ENCODE data around the gene CEP131.
"Not testable (repeated sequence)": the region's sequence is repeated elsewhere in the genome, so short reads cannot be mapped to it uniquely, and the experiment has no call there.

CEP131 gene

GRCh38 chr17:81162491-81162890 lies 60.3 kb downstream of the CEP131 start:
- DNase-seq: no peak

DNA sequence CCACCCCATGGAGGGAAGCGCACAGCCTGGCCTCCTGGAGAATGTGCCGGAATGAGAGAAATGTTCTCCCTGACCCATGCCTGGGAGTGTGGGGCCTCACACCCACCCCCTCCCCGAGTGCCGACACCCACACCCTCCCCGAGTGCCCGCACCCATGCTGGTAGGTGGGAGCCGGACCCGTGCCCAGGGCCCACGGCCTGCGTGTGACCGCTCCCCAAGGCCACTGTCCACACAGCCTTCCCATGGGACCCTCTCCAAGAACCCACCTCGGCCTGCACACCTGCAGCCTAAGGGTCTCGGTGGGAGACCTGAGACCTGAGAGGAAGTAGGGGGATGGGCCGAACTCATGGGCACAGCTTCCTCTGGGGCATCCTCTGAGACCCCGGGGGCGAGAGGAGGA lies 60.8 kb downstream of the CEP131 start:
- DNase-seq: no peak

GRCh38 chr17:81161536-81161935 lies 61.2 kb downstream of the CEP131 start:
- DNase-seq: no peak

- no peak for DNase-seq
Observed at GRCh38 chr17:81160747-81161453, 61.9 kb downstream of the CEP131 start.

- no peak for DNase-seq
Observed at GRCh38 chr17:81160306-81160705, 62.5 kb downstream of the CEP131 start.

DNA sequence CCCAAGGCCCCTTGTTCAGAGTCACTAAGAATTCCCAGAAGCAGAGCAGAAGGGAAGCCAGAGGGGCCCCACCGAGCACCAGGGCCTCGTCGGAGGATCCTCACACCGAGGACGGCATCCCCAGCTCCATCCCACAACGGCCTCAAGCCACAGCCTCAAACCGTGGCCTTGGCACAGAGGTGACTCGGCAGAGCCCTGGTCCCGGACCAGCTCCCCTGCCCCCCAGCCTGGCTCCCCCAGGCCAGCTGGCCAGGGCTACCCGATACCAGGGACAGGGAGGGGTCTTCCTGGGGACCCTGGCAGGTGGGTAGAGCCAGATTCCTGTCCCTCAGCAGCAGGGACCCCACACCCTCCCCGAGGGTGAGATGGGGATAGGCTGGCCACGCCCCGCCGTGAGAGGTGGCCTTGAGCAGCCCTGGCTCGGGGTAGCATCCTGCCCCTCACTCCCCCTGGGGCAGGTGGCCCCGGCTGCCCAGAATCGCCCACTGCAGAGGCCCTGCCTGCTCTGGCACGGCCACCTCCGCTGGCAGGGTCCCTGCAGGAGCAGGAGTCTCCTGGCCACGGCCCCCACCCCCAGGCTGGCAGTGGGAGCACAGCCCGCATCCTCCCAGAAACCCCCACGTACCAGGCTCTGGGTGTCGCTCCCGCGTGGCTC lies 63.0 kb downstream of the CEP131 start:
- DNase-seq: no peak

DNA sequence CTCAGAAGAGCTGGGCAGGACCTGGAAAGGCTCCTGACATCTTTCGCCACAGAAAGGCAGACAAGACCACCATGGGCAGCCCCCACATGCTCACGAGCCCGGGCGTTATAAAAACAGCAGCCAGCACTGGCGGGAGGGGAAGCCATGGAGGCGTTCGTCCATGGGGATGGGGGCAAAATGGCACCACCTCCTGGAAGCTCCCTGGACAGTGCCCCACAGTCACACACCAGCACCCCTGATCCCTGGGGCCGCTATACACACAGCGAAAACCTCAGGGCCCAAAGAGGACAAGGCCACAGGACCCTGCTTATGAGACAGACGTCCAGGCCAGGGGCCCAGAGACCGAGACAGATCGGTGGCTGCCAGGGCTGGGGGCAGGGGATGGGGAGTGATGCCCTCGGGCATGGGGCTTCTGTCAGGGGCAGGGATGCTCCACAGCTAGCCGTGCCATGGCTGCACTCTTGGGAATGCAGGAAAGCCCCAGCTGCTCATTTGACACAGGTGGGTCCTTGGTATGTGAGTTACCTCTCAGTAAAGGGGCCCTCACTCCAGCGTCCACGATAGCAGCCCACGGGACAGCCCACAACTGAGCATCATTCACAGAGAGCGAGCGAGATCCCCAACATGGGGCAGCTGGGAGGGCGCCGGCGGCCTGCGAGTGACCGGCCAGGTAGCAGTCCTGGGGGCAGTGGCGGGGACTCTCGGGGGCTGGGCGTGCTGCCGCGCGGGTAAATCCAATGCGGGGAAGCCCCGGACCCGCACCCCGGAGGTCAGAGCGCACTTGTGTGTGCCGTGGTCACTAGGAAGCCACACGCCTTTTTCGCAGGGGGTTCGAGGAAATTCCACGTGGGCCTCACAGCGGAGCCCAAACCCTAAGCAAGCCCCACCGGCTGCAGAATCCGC lies 63.8 kb downstream of the CEP131 start:
- DNase-seq: no peak

GRCh38 chr17:81157848-81158687 lies 64.7 kb downstream of the CEP131 start:
- no peak for DNase-seq

DNA sequence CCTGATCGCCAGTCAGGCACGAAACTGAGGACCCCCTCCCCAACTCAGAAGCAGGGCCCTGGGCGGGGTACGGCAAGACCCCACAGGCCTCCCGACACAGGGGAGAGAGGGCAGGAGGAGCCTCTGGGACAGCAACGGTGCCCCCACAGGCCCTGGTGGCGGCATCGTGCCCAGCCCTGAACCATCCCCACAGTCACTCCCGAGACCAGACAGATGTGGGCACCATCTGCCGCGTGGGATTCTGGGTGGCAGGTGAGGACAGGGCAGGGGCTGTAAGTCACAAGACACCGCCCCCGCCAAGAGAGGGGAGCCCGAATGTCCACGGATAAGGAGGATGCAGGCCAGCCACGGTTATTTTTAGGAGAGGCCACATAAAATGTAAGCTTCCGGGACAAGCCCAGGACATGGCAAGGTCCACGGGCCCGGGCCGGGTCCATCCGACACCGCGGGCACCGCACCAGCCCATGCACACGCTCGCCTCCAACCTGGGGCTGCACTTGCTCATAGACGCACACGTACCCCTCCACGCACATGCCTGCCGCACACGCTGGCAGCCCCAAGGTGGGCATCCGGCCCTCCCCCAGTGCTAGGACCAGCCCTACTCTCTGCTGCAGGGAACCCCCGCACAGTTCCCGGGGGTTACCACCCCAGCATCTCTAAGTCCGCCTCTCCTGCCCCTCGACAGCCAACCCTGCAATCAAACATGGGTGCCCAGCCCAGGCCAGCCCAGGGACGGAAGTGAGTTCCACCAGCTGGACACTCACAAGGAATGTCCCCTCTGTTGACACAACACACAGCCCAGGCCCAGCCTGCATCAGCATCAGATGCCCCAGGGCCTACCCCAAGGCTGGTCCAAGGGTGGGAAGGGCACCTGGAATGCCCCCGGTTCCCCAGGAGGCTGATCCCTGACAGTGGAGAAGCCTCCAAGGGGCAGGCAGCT lies 65.6 kb downstream of the CEP131 start:
- DNase-seq: no peak

GRCh38 chr17:81154961-81155360 lies 67.8 kb downstream of the CEP131 start:
- no peak for DNase-seq

DNA sequence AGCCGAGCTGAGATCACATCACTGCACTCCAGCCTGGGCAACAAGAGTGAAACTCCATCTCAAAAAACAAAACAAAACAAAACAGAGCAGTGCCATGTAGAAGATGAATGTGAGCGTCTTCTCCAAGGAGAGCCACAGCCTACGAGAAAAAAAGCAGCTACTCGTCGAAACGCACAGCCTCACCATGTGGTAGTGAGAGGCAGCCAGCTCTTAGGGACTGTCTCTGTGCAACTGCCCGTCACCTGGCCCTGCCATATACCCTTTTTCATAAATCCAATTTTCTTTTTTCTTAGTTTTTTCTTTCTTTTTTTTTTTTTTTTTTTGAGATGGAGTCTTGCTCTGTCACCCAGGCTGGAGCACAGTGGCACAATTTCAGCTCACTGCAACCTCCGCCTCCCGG lies 68.7 kb downstream of the CEP131 start:
- DNase-seq: not testable (repeated sequence)

DNA sequence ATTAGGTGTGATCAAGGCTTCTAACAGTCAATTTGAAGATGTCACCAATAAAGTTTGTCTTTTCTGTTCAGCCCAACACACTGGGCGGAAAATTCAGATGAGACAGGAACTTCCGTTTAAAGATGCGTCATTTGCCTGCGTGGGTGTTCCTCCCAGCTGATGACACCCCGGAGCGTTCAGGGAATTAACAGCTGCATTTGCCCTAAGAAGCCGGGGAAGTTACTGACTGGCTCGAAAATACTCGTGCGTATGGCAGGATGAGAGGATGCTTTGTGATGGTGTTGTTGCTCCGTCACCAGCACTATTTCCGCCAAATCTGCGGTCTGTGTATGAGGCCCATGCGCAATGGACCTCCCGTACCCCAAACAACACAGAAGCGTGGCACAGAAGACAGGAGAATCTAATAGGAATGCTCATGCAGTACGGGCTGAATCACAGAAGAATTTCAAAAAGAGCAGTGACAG lies 69.4 kb downstream of the CEP131 start:
- DNase-seq: peak; percentile 95 to 96

DNA sequence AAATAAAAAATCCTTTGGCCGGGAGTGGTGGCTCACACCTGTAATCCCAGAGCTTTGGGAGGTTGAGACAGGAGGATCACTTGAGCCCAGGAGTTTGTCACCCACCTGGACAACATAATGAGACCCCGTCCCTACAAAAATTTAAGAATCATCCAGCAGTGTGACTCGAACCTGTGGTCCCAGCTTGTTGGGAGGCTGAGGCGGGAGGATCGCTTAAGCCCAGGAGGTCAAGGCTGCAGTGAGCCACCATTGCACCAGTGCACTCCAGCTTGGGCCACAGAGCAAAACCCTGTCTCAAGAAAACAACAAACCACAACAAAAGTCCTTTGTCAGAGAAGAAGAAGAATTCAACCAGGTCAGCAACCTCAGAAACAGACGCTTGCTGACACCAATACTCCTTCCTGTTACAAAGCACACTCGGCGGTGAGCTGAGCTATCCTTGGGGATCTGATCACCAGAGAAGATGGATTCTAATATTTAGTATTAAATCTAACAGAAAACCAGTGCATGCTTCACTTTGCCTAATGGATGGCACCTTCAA lies 70.4 kb downstream of the CEP131 start:
- DNase-seq: no peak

- no peak for DNase-seq
Observed at GRCh38 chr17:81151278-81151677, 71.5 kb downstream of the CEP131 start.

GRCh38 chr17:81150377-81151077 lies 72.2 kb downstream of the CEP131 start:
- DNase-seq: peak; percentile 30 to 48

- DNase-seq: no peak
Observed at GRCh38 chr17:81148986-81149533, 73.7 kb downstream of the CEP131 start.

GRCh38 chr17:81148571-81148970 lies 74.2 kb downstream of the CEP131 start:
- DNase-seq: no peak

DNA sequence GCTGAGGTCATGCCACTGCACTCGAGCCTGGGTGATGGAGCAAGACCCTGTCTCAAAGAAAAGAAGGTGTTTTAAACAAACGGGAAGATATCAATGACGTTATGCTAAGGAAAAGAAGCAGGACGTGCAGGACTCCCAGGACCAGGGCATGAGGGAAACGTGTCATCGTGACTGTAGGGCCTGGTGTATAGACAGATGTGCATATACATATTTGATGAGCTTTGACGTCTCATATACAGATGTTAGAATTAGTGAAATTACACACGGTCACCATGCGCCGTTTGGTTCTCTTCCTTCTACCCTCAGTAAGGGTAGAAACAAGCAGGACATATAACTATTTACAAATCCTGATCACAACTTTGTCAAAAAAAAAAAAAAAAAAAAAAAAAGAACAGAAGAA lies 75.1 kb downstream of the CEP131 start:
- DNase-seq: no peak

DNA sequence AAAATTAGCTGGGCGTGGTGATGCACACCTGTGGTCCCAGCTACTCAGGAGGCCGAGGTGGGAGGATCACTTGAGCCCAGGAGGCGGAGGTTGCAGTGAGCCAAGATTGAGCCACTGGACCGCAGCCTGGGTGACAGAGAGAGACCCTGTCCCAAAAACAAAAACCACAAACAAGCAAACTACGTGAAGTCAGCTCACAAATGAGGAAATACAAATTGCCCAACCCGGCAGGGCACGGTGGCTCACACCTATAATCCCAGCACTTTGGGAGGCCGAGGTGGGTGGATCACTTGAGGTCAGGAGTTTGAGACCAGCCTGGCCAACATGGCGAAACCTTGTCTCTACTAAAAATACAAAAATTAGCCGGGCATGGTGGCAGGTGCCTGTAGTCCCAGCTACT lies 76.6 kb downstream of the CEP131 start:
- DNase-seq: not testable (repeated sequence)

- no peak for DNase-seq
Observed at GRCh38 chr17:81144423-81144781, 78.4 kb downstream of the CEP131 start.

All from Kasumi-1 (cell line).